Measurements from ENCODE around the gene SLC24A3.
A peak's percentile ranks its signal among the peaks of the same experiment; 100 is the strongest.

Gene SLC24A3

GRCh38 chr20:19375395-19375794 lies 163.0 kb downstream of the SLC24A3 start:
- Mint-ChIP-seq H3K9me3 (no peaks in the 10 kb centered on the region), H3K4me3 (peak overlapping the region in 2 of 3 experiments; percentile 47 to 48), H3K4me1 (peaks cover 71% of the 10 kb centered on the region), H3K36me3 (ENCODE audit: low read depth) (no peaks in the 10 kb centered on the region), H3K27ac (peak overlapping the region; percentile 83 to 92 (median 90)), H3K27me3 (ENCODE audit: low read depth) (peaks cover 6% of the 10 kb centered on the region)
- no peak for TF ChIP-seq CTCF (IDR thresholded peaks at IDR 0.05; ENCODE audit: unreplicated experiment in 3 of 3)

GRCh38 chr20:19375801-19376200 lies 163.4 kb downstream of the SLC24A3 start:
- Mint-ChIP-seq H3K9me3 (no peaks in the 10 kb centered on the region), H3K4me1 (peaks cover 74% of the 10 kb centered on the region), H3K36me3 (ENCODE audit: low read depth) (no peaks in the 10 kb centered on the region), H3K4me3 (no peak overlapping the region), H3K27ac (peak overlapping the region in 2 of 3 experiments; percentile 90 to 92), H3K27me3 (ENCODE audit: low read depth) (peaks cover 6% of the 10 kb centered on the region)
- TF ChIP-seq CTCF (IDR thresholded peaks at IDR 0.05; ENCODE audit: unreplicated experiment in 3 of 3), result no peak

GRCh38 chr20:19376451-19377229 lies 164.2 kb downstream of the SLC24A3 start:
- Mint-ChIP-seq H3K9me3 (no peaks in the 10 kb centered on the region), H3K27ac (peak overlapping the region in 2 of 3 experiments; percentile 90 to 92), H3K27me3 (ENCODE audit: low read depth) (peaks cover 6% of the 10 kb centered on the region), H3K4me3 (no peak overlapping the region), H3K36me3 (ENCODE audit: low read depth) (no peaks in the 10 kb centered on the region), H3K4me1 (peaks cover 80% of the 10 kb centered on the region)
- TF ChIP-seq CTCF (IDR thresholded peaks at IDR 0.05; ENCODE audit: unreplicated experiment in 3 of 3), result no peak

GRCh38 chr20:19378058-19378457 lies 165.6 kb downstream of the SLC24A3 start:
- Mint-ChIP-seq H3K9me3 (no peaks in the 10 kb centered on the region), H3K4me3 (peak overlapping the region in 1 of 3 experiments; percentile 40), H3K27me3 (ENCODE audit: low read depth) (peaks cover 6% of the 10 kb centered on the region), H3K27ac (peak overlapping the region in 2 of 3 experiments; percentile 24 to 90), H3K4me1 (peaks cover 85% of the 10 kb centered on the region), H3K36me3 (ENCODE audit: low read depth) (no peaks in the 10 kb centered on the region)
- no peak for TF ChIP-seq CTCF (IDR thresholded peaks at IDR 0.05; ENCODE audit: unreplicated experiment in 3 of 3)

GRCh38 chr20:19380211-19380610 lies 167.8 kb downstream of the SLC24A3 start:
- TF ChIP-seq CTCF (IDR thresholded peaks at IDR 0.05; ENCODE audit: unreplicated experiment in 3 of 3), result no peak
- no peaks in the 10 kb centered on the region for H3K36me3 Mint-ChIP-seq (ENCODE audit: low read depth)
- H3K27ac Mint-ChIP-seq, result peak overlapping the region in 2 of 3 experiments; percentile 34 to 71
- H3K4me3 Mint-ChIP-seq, result peak overlapping the region in 1 of 3 experiments; percentile 24
- H3K9me3 Mint-ChIP-seq, result no peaks in the 10 kb centered on the region
- peaks cover 2% of the 10 kb centered on the region for H3K27me3 Mint-ChIP-seq (ENCODE audit: low read depth)
- H3K4me1 Mint-ChIP-seq, result peaks cover 71% of the 10 kb centered on the region

GRCh38 chr20:19381947-19382346 lies 169.5 kb downstream of the SLC24A3 start:
- no peaks in the 10 kb centered on the region for H3K36me3 Mint-ChIP-seq (ENCODE audit: low read depth)
- H3K9me3 Mint-ChIP-seq, result peaks cover 5% of the 10 kb centered on the region
- no peaks in the 10 kb centered on the region for H3K27me3 Mint-ChIP-seq (ENCODE audit: low read depth)
- H3K4me3 Mint-ChIP-seq, result no peak overlapping the region
- peaks cover 60% of the 10 kb centered on the region for H3K4me1 Mint-ChIP-seq
- no peak for TF ChIP-seq CTCF (IDR thresholded peaks at IDR 0.05; ENCODE audit: unreplicated experiment in 3 of 3)
- peak overlapping the region in 1 of 3 experiments; percentile 88 for H3K27ac Mint-ChIP-seq

Measured in nephron (organoid).